ENCODE results near the gene CCDC137. TPM values are rescaled to one million over a fixed set of nuclear protein-coding genes. Genes with fewer than 3 reads are reported as not detected.

Gene CCDC137
- total and polyA plus RNA-seq, 2 of the 13 experiments (the other 11 are each of a cell fraction or from before 2014, with no cell fraction given) = 14.6 to 39.1 TPM

- TF ChIP-seq ZBTB33 (CRISPR knock-in tag; IDR thresholded peaks at IDR 0.05) (peak; percentile 57; the same call in 1 of the 2 replicates), NCOA2 (CRISPR knock-in tag; IDR thresholded peaks at IDR 0.05) (0 out of 2 replicates have a peak, but pooled peaks have one; percentile 17), ZBTB7B (CRISPR knock-in tag; IDR thresholded peaks at IDR 0.05) (peak; percentile 76), SKI (IDR thresholded peaks at IDR 0.05; ENCODE audit: partially characterized antibody) (no peak), THYN1 (CRISPR knock-in tag; IDR thresholded peaks at IDR 0.05; ENCODE audit: borderline replicate concordance, low read depth) (0 out of 2 replicates have a peak, but pooled peaks have one; percentile 35), ZNF431 (CRISPR knock-in tag; IDR thresholded peaks at IDR 0.05; ENCODE audit: borderline replicate concordance, low read depth) (no peak), ZNF513 (CRISPR knock-in tag; conservative IDR thresholded peaks at IDR 0.05) (0 out of 2 replicates have a peak, but pooled peaks have one; percentile 86), PCBP1 (IDR thresholded peaks at IDR 0.05; ENCODE audit: borderline replicate concordance, low read depth, low read length) (peak; percentile 90; the same call in 1 of the 2 replicates), CENPX (CRISPR knock-in tag; IDR thresholded peaks at IDR 0.05) (no peak), ZNF567 (CRISPR knock-in tag; IDR thresholded peaks at IDR 0.05; ENCODE audit: borderline replicate concordance) (peak; percentile 15; the same call in 1 of the 2 replicates), MBNL3 (CRISPR knock-in tag; conservative IDR thresholded peaks at IDR 0.05) (no peak), MLXIP (CRISPR knock-in tag; IDR thresholded peaks at IDR 0.05; ENCODE audit: borderline replicate concordance) (0 out of 2 replicates have a peak, but pooled peaks have one; percentile 72), BATF2 (CRISPR knock-in tag; IDR thresholded peaks at IDR 0.05) (peak; percentile 55; the same call in 1 of the 2 replicates), ATF1 (CRISPR knock-in tag; IDR thresholded peaks at IDR 0.05) (no peak), ZNF138 (CRISPR knock-in tag; IDR thresholded peaks at IDR 0.05; ENCODE audit: low read depth) (peak; percentile 99), SMAD3 (CRISPR knock-in tag; IDR thresholded peaks at IDR 0.05) (no peak; the same call in 1 of the 2 replicates), MXD4 (CRISPR knock-in tag; IDR thresholded peaks at IDR 0.05) (peak; percentile 79; the same call in 1 of the 2 replicates), ZNF674 (CRISPR knock-in tag; IDR thresholded peaks at IDR 0.05; ENCODE audit: low read depth) (no peak; the same call in 1 of the 2 replicates), HCFC1 (IDR thresholded peaks at IDR 0.05; ENCODE audit: low read depth, low read length) (peak; percentile 67), ZNF354B (CRISPR knock-in tag; IDR thresholded peaks at IDR 0.05) (peak; percentile 57; the same call in 1 of the 2 replicates)
Measured at GRCh38 chr17:81666342-81667191, at the start of gene CCDC137, which contains the start of gene OXLD1 (continued).
